Stromal cell of bone marrow (primary cell): ENCODE data around the gene NDUFA13.

Source experiments
- DNase-seq: peaks from one replicate; pipeline ENCODE4 v3.0.0-alpha.2; 2012; ENCODE audit warnings: low read depth

The NDUFA13 gene

DNA sequence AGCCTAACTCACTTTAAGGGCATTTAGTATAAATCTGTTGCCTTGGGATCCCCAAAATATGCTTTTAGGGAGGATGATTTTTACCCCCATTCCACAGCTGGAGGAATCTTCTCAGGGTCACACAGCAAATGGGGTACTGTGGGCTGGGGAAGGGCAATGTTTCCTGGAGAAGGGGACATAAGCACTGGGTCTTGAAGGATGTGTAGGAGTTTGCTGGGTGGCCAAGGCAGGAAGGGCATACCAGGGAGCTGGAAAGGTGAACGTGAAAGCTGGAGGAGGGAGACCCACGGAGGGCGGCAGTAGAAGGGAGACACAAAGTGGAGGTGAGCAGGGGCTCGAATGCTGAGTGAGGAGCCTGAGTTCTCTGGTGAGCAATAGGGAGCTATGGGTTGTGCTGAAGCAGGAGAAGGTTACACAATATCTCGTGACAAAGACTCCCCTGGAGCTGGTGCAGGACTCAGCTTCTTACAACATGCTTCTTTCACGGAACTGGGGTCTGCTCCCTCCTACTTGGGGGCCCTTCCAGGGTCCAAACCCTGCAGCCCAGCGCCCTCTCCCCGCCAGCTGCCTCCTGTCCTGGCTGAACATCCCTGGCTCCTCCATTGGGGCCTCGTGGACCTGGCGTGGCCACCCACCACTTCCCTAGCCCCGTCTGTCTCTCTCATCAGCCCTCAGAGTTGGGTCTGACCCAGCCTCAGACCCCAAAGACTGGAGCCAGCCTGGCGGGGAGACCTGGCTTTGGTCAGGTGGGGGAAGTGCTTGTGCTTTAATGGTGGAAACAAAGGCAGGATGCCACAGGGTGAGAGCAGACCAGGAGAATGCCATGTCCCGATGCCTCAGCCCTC lies 33.1 kb downstream of the NDUFA13 start:
- DNase-seq = no peak

DNA sequence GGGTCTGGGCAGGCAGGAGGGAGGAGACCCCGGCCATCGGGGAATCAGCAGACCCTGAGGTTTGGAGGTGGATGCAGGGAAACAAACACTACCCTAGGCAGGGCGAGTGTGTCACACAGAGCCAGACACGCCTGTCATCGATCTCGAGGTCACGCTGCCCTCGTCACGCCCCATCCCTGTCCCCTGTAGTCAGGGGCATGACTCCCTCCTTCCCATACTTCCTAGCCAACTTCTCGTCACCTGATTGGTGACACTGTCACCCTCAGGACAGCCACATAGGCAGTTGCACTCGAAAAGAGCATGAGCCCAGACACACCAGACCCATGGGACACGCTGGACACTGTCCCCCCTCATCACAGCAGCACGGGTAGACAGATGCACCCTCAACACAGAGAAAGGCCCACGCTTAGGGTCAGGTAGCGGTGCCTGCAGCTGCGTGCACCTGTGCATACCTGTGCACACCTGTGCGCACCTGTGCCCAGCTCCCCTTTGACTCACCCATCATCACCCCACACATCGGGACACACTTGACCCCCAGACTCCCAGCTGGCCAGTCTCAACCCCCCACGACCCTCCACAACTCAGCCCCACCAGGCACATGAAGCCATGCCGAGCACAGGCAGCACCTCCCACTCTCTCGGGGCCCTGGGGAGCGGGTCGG lies 33.9 kb downstream of the NDUFA13 start:
- DNase-seq = no peak

DNA sequence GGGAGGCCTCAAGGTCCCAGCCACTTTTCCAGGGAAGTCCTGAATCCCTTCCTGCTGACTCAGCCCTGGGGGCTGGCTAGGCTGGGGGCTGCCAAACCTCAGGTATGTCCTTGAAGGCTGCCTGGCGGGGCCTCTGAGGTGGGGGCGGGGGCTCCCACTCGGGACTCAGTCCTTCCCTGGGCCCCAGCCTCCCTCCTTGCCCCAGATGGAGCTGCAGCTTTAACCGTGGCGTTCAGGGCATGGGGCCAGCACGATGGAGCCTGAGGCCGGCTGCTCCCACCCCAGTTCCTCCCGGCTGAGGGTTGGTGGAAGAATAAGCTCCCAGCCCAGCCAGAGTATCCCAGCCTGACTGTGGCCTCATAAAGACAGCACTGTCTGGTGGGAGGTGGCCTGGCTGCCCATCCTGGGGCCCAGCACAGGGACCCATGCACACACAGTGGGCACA lies 34.5 kb downstream of the NDUFA13 start:
- no peak for DNase-seq

DNA sequence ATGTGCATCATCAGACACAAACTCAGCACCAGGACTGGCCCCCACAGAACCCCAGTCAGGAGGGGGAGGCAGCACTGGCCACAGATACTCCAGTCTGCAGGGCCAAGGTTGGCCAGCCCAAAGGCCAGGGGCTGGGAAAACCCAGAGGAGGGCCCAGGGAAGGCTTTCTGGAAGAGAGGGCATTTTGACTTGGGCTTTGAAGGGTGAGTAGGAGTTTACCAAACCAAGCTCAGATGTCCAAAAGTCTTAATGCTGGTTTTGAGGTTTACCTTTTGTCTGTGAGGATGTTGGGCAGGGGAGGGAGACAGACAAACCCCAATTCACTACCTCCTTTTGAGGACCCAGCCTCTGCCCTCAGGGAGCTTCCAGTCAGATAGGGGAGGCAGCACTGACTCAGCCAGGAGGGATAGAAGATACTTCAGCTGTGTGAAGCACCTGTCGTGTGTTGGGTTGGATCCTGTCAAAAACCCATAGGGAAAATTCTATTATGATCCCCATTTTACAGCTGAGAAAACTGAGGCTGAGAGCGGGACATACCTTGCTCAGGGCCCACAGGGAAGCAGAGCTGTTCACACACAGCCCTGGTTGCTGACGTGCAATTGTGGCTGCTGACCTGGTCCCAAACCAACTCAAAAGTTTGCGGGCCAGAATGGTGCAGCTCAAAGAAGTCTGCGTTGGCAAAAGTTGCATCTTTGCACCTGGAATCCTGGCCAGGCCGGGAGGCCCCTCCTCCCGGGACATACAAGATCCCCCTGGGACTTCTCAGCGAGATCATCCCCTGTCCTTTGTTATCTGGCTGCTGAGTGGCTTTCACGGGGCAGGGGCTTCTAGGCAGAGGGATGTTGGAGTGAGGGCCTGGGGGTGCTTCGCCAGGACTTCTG lies 35.2 kb downstream of the NDUFA13 start:
- DNase-seq = no peak

DNA sequence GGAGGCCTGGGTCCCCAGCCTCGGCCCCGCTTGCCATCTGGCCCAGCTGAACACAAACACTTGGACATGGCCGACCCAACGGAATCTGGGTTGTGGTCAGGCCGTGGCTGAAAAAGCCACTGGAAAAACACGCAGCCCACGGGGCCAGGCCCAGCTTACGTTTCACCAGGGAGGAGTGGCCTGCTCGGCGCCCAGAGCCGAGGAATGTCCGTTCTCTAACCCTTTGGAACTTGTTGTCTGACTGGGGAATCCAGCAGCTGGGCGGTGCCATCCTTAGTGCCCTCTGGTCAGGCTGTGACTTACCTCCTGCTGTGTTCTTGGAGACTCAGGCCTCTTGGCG lies 35.8 kb downstream of the NDUFA13 start:
- no peak for DNase-seq

DNA sequence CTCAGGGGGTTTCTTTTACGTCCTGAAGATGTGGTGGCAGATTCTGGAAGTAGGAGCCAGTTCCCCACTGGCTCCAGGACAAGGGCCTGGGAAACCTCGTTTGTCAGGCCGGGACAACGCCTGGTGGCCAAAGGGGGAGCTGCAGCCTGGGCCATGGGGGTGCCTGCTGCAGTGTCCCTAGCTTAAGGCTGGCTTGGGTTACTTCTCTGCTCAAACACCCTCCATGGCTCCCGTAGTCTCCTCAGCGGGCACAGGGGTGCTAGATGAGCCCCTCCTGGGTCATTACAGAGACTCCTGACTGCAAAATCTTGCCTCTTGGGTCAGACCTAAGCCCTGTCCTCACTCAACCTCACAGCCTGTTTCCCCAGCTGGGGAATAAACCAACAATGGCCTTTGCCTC lies 36.8 kb downstream of the NDUFA13 start:
- DNase-seq = no peak

DNA sequence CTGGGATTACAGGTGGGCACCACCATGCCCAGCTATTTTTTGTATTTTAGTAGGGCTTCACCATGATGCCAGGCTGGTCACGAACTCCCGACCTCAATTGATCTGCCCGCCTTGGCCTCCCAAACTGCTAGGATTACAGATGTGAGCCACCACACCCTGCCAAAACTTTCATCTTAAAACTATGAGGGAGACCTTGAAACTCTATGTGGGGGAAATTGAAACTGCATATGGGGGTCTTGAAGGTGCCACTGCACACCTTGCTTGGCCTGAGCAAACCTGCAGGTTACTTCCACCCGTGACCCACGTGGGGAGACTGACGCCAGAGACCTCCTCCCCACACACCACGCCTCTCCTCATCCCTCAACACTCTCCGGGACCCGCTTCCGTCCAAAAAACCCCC lies 37.6 kb downstream of the NDUFA13 start:
- no peak for DNase-seq

DNA sequence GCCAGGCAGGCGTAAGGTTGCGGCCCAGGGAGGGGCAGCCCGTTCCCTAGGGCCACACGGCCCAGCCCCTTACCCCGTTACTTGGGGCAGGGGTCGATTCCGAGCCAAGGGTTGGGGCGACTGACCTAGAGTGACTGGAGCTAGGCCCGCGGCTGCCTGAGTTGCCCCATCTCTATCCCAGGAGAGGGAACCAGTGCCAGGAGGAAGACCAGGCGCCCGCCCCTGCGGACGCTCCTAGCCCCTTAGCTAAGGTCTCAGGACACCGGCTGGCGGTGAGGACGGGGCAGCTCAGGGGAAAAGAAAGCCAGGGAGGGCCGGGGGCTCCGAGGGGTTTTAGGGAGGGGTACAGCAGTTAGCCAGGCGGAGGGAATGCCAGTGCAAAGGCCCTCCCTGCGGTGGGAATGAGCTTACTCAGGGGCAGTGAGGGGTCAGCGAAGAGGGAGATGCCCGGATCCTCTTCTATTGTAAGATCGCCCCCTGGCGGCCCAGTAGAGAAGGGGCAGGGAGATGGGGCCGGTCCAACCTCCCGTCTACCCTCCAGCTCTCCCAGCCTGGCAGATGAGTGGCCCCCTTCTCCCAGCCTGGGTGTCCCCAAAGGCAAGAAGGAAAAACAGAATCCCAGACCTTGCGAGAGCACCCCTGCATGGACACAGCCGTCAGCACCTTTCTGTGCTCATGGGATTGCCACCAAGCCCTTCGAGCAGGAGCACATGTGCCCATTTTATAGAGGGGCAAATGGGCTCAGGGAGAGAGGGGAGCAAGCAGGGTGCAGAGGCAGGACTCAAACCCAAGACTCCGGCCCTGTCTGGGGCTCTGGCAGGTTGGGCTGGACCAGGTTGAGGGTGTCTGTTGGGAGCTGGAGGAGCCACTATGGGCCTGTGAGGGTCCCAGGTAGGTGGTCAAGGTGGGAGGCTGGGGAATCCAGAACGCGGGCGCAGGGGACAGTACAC lies 38.3 kb downstream of the NDUFA13 start:
- no peak for DNase-seq

DNA sequence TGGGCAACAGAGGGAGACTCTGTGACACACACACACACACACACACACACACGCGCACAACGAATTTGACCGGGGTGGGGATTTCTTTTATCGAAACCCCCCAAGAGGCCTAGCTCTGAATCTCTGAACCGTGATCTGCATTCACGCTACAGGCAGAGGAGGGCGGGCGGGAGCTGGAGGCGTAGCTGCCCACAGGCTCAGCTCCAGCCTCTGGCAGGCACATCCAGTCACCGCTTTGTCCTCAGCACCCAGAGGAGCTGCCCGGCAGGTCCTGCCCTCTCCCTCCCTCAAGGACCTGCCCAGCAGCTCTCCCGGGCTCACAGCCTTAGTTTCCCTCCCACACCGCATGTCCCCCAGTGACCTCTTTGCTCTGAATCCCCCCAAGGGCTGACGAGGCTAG lies 42.0 kb downstream of the NDUFA13 start:
- DNase-seq = no peak

DNA sequence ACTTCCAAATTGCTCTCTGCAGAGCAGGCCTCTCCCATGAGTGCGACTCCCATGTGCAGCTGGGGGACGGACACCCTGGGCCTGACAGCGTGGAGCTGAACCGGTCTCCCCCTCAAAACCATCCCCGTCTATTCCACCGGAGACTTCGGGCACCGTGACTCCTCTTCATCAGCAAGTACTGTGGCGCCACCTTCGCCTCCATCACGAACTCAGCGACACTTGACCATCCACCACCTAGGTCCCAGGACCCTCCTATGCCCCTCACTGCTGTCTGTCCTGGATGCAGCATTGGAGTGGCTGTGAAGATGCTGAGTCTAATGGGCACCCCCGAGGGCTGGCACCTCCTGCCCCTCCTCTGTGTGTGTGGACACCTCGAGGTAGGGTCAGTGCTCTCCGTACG lies 42.6 kb downstream of the NDUFA13 start:
- DNase-seq = no peak

DNA sequence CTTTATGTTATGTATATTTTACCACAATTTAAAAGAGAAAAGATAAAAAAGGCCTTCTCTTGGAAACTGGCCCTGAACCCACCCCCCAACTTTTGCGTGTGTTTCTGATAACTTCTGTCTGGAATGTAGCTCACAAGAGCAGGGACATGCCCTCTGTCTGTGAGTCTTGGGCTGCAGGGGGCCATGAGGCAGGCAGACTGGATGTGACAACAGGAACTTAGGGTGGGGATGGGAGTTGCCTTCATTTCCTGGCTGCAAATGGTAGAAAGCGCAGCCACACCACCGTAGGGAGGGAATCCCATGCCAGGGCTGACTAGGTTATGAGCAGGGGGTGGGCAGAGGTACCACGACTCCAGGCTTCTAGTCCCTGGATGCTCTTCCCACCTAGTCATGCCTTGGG lies 43.9 kb downstream of the NDUFA13 start:
- DNase-seq = no peak

DNA sequence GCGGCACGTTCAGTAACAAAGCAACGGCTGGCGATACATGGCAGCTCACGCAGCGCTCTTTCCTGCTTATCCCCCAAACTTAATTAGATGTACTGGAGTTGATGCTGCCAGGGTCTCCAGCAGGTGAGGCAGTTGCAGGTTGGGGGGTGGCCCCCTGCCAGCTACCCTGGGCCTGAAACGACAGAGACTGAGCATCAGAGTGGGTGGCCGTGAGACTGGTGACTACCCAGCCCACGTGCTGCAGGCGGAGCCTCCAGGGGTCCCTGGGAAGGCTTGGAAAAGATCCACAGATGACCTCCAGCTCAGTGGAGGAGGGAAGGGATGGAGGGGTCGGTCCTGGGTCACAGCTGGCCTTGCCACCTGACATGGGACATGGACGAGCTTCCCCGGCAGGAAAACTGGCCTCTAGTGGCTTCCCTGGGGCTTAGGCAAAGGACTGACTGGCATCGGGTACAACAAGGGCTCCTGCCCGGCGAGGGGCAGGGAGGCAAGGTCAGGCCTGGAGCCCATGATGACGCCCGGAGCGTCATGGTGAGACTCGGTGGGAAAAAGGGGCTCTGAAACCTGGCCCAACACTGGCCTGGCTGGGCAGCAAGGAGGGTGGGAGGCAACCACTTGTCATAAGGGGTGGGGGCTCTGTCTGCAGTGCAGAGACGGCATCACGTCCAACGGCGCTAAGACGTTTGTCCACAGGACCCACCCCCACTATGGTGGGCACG lies 46.1 kb downstream of the NDUFA13 start:
- no peak for DNase-seq

DNA sequence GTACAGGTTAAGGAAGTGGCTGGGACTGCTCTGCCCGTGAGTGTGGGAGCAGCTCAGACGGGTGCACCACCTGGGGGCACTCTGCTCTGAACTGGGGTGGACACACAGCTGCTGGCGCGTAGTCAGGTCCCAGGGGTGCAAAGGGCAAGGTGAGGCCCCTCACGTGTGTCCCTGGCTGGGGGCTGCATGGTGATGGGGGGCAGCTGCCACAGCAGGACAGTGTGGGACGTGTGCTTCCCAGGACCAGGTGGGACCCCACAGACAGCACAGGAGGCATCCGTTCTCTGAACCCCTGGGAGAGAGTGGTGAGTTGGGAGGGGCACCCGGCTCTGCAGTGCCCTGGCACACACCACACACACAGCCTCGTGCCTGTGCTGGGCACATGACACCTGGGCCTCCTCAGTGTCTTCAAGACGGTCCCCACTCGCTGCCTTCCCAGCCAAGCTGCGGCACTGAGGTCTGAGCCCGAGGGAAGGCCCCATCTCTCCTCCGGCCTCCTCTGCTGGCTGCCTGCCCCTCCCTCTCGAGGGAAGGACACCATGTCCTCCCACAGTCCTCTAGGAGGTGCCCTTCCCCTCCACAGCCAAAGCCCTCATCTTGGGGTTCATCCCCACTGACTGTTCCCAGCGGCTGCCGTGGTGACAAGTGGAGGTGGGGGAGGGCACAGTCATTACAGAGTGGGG lies 46.8 kb downstream of the NDUFA13 start:
- DNase-seq = no peak

DNA sequence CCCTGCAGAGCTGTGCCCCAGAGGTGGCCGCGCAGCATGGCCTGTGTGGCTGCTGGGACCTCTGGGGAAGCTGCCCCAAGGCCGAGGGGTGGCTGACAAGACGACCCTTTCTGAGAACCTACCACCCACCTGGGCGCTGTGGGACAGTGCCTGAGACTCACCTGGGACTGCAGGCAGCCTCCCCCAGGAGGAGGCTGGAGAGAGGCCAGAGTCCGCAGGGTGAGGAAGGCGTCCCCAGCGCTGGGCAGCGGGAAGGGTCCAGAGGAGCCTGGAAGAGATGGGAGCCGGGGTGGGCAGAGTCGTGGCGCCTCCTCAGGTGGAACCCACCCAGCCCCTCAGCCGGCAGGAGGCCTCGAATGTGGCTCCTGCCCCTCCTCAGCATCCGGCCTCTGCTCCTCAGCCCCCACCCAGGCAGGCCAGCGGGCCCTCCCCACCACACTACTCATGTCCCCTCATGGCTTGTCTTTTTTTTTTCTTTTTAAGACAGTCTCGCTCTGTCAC lies 47.4 kb downstream of the NDUFA13 start:
- no peak for DNase-seq

DNA sequence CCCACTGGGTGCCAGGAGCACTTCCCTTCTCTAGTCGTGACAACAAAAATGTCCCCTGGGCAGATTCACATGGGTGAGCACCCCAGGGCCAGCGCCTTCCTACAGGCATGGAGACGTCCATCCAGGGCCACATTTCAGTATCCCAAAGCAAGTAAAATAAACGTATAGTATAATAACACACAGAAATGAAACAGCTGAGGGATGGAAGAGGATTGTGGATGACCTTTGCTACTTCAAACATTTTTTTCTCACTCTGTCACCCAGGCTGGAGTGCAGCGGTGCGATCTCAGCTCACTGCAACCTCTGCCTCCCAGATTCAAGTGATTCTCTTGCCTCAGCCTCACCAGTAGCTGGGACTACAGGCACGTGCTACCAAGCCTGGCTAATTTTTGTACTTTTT lies 50.3 kb downstream of the NDUFA13 start:
- no peak for DNase-seq

DNA sequence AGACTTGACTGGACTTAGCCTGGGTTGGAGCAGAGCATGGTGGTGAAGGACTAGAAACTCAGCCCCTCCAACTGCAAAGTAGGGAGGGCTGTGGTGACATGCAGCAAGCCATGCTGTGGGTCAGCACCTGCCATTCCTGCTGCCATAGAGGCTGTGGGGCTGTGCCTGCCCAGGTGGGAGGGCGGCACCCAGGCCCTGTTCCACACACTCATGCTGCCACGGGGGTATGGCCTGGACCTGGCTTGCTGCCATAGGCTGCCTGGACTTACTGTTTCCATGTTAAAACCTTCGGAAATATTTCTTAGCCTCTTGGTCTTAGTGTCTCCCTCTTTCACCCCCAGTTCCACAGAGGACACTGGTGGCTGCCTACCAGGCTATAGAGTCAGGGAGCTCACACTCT lies 51.4 kb downstream of the NDUFA13 start:
- DNase-seq = no peak

DNA sequence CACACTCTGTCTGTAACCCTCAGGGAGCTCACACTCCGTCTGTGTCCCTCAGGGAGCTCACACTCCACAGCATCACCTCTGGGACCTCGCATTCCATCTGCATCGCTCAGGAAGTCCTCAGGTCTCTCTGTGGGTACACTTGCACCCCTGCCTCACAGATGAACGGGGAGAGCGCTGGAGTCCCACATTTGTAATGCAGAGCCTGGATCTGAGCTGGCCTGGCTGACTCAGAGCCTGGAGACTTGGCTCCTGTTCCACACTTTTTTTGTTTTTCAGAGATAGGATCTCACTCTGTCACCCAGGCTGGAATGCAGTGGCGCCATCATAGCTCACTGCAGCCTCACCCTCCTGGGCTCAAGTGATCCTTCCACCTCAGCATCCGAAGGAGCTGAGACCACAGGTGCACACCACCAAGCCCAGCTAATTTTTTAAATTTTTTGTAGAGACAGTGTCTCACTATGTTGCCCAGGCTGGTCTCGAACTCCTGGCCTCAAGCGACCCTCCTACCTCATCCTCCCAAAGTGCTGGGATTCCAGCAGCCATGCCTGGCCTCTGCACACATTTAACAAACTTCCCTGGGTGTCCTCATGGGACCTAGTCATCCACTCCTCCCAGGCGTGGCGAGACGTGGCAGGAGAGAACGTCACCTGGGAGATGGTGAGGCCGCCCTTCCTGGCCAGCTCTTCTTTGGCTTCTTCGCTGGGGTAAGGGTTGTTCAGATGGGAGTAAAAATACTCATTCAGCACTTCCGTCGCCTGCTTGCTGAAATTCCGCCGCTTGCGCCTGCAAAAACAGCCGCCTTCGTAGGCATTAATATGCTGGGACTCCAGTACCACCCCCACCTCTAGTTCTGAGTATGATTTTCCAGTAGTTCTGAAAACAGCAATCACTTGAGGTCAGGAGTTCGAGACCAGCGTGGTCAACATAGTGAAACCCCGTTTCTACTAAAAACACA lies 53.1 kb downstream of the NDUFA13 start:
- DNase-seq = no peak

DNA sequence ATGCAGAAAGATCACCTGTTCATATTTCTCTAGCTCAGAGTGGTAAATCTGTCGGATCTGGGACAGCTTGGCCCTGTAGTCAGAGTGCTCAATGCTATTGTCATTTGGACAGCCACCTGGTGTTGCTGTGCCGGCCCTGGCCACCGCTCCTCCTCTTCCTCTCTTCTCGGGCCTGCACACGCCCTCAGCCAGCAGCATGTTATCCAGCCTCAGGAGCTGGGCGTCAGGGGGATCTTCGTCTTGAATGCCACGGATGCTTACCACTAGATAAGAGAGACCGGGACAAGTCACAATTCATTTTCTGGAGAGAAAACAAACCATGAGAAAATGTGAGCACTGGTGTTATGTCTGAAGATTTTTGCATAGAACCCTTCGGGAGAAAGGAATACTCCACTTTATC lies 54.5 kb downstream of the NDUFA13 start:
- DNase-seq = no peak
